ENCODE data around the gene ELAC2. TPM values are rescaled to one million over a fixed set of nuclear protein-coding genes. Genes with fewer than 3 reads are reported as not detected.

The ELAC2 gene
- total and polyA plus RNA-seq, 2 donors (not counting 1 experiment from before 2014, with no cell fraction given): 58.1 to 79.4 TPM

GRCh38 chr17:13016881-13017654 is 759 bp downstream of the ELAC2 start:
- TF ChIP-seq EZH2 (IDR thresholded peaks at IDR 0.05; ENCODE audit: borderline replicate concordance, insufficient read depth, low read depth, low read length, poor library complexity, severe bottlenecking) (no peak), CTCF (IDR thresholded peaks at IDR 0.05) (no peak)
- Histone ChIP-seq H3K27me3 (replicated peaks in 1 of 4; ENCODE audit: control extremely low read depth in 1 of 4, control insufficient read depth in 3 of 4, insufficient read depth in 4 of 4, low read length in 3 of 4) (no peaks in the 10 kb centered on the region), H3K27ac (ENCODE audit: low read length in 2 of 2) (peak overlapping the region; percentile 69 to 80), H3K36me3 (replicated peaks in 1 of 2; ENCODE audit: control extremely low read depth in 1 of 2, control insufficient read depth in 1 of 2, extremely low read depth in 1 of 2, insufficient read depth in 2 of 2, low read length in 1 of 2) (peaks cover 17 to 39% of the 10 kb centered on the region in 2 experiments), H4K20me1 (ENCODE audit: control insufficient read depth, insufficient read depth, low read length, poor library complexity, severe bottlenecking) (no peaks in the 10 kb centered on the region), H2AFZ (ENCODE audit: insufficient read depth, low read depth, low read length, poor library complexity, severe bottlenecking) (peak overlapping the region; percentile 83), H3K4me3 (ENCODE audit: control extremely low read depth in 1 of 5, extremely low read depth in 1 of 5, insufficient read depth in 1 of 5, low read depth in 2 of 5, low read length in 4 of 5) (peak overlapping the region; percentile 62 to 85 (median 75)), H3K4me1 (ENCODE audit: control insufficient read depth in 2 of 2, insufficient read depth in 2 of 2, low read length in 2 of 2) (peaks cover 12 to 13% of the 10 kb centered on the region in 2 donors), H3K4me2 (replicated peaks; ENCODE audit: low read depth, low read length, poor library complexity, severe bottlenecking) (peak overlapping the region; percentile 86), H3K9me3 (ENCODE audit: control extremely low read depth in 1 of 3, control insufficient read depth in 2 of 3, insufficient read depth in 1 of 3, low read length in 2 of 3) (no peaks in the 10 kb centered on the region), H3K79me2 (ENCODE audit: control insufficient read depth, insufficient read depth, low read length) (peaks cover 28% of the 10 kb centered on the region), H3K9ac (ENCODE audit: low read length) (peak overlapping the region; percentile 73)
- POLR2A ChIA-PET: interaction anchor here (0.9 kb wide), 1 partner anchor 13 kb away, joined by 3 read pairs; no protein-coding TSS in a partner anchor
- peak overlapping the region; percentile 91 for H3K27ac Mint-ChIP-seq
- CTCF ChIA-PET: interaction anchor here (2.9 to 9.3 kb wide), 2 partner anchors 13 to 14 kb away, joined by 19 to 180 read pairs; no protein-coding TSS in a partner anchor
- WGBS (ENCODE audit: insufficient coverage): 15% methylated on average over 15 of the region's 21 CpGs
- peak overlapping the region; percentile 97 for H3K4me3 Mint-ChIP-seq
- ATAC-seq (ENCODE audit: low read depth) (no peak), DNase-seq (no peak)
- no peaks in the 10 kb centered on the region for H3K9me3 Mint-ChIP-seq (ENCODE audit: insufficient read depth)
- H3K27me3 Mint-ChIP-seq: no peaks in the 10 kb centered on the region
- peaks cover 20% of the 10 kb centered on the region for H3K4me1 Mint-ChIP-seq
- intact Hi-C loops (cut with micrococcal nuclease): loop anchor here (5.0 to 10.0 kb wide), 3 partner anchors 232 to 915 kb away; partner anchors contain the start of gene ARHGAP44

DNA sequence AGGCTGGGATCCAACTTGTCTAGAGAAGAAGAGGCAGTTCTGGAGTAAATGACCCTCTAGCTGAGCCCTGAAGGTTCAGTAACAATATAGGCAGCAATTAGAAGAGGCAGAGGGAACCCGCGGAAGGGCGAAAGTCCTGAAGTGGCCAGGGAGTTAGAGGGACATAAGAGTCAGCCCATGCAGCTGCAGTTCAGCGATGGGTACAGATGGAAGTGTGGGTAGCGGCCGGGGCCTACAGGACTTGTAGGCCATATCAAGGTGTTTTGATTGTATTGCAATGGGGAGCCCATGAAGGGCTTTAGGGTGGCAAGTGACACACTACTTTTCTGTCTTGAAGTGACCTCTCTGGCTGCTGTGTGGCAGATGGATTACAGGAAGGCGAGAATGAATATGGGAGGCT is 3.0 kb downstream of the ELAC2 start:
- Mint-ChIP-seq H3K27ac (no peak overlapping the region), H3K4me1 (peaks cover 20% of the 10 kb centered on the region), H3K9me3 (ENCODE audit: insufficient read depth) (no peaks in the 10 kb centered on the region), H3K4me3 (peak overlapping the region; percentile 1), H3K27me3 (no peaks in the 10 kb centered on the region)
- ChIA-PET CTCF (interaction anchor here (0.8 to 9.3 kb wide), 4 partner anchors 10 to 17 kb away, joined by 3 to 180 read pairs (median 8); no protein-coding TSS in a partner anchor), POLR2A (no interaction called here)
- no peak overlapping the region for H3K4me2 ChIP-seq (replicated peaks; ENCODE audit: low read depth, low read length, poor library complexity, severe bottlenecking)
- DNase-seq: no peak
- no peak overlapping the region for H3K27ac ChIP-seq (ENCODE audit: low read length in 2 of 2)
- peaks cover 12 to 13% of the 10 kb centered on the region in 2 donors for H3K4me1 ChIP-seq (ENCODE audit: control insufficient read depth in 2 of 2, insufficient read depth in 2 of 2, low read length in 2 of 2)
- peaks cover 28% of the 10 kb centered on the region for H3K79me2 ChIP-seq (ENCODE audit: control insufficient read depth, insufficient read depth, low read length)
- no peak for TF ChIP-seq EZH2 (IDR thresholded peaks at IDR 0.05; ENCODE audit: borderline replicate concordance, insufficient read depth, low read depth, low read length, poor library complexity, severe bottlenecking)
- no peak for ATAC-seq (ENCODE audit: low read depth)
- no peaks in the 10 kb centered on the region for H3K27me3 ChIP-seq (replicated peaks in 1 of 4; ENCODE audit: control extremely low read depth in 1 of 4, control insufficient read depth in 3 of 4, insufficient read depth in 4 of 4, low read length in 3 of 4)
- no peak overlapping the region for H3K9ac ChIP-seq (ENCODE audit: low read length)
- no peaks in the 10 kb centered on the region for H3K9me3 ChIP-seq (ENCODE audit: control extremely low read depth in 1 of 3, control insufficient read depth in 2 of 3, insufficient read depth in 1 of 3, low read length in 2 of 3)
- WGBS (ENCODE audit: insufficient coverage): 96% methylated on average over 7 of the region's 7 CpGs
- intact Hi-C loops (cut with micrococcal nuclease): loop anchor here (5.0 to 10.0 kb wide), 3 partner anchors 230 to 918 kb away; partner anchors contain the start of gene ARHGAP44
- peaks cover 20 to 58% of the 10 kb centered on the region in 2 experiments for H3K36me3 ChIP-seq (replicated peaks in 1 of 2; ENCODE audit: control extremely low read depth in 1 of 2, control insufficient read depth in 1 of 2, extremely low read depth in 1 of 2, insufficient read depth in 2 of 2, low read length in 1 of 2)
- H2AFZ ChIP-seq (ENCODE audit: insufficient read depth, low read depth, low read length, poor library complexity, severe bottlenecking): no peak overlapping the region
- no peak overlapping the region for H3K4me3 ChIP-seq (ENCODE audit: control extremely low read depth in 1 of 5, extremely low read depth in 1 of 5, insufficient read depth in 1 of 5, low read depth in 2 of 5, low read length in 4 of 5)
- peaks cover 4% of the 10 kb centered on the region for H4K20me1 ChIP-seq (ENCODE audit: control insufficient read depth, insufficient read depth, low read length, poor library complexity, severe bottlenecking)

All from B cell (primary cell).